Calu3 (cell line): Measurements from ENCODE around the gene OTOA. TPM values are rescaled to one million over a fixed set of nuclear protein-coding genes. Genes with fewer than 3 reads are reported as not detected.
A peak's percentile ranks its signal among the peaks of the same experiment; 100 is the strongest.
"Not testable (repeated sequence)": the region's sequence is repeated elsewhere in the genome, so short reads cannot be mapped to it uniquely, and the experiment has no call there.

Experiments used
- BruUV-seq: library from RNA; stranded (reverse); fragments of 400-500 nt; replicated peaks from 2 replicates; lab custom pipeline; 2021; lab: Mats Ljungman, UMichigan
- CTCF ChIA-PET: fragments of 300-600 bp; sonication (Branson Sonifier 250); formaldehyde crosslinking; loops from one replicate; lab custom pipeline; 2022; ENCODE audit warnings: antibody characterized with exemption; lab: Charles Lee
- DNase-seq: peaks from one replicate; pipeline ENCODE4 v3.0.0; 2022
- H3K27ac Mint-ChIP-seq: one replicate; pipeline ENCODE4 v1.8.0; 2022; ENCODE audit warnings: mixed read lengths; ENCODE audit not compliant: unreplicated experiment
- H3K27me3 Mint-ChIP-seq: one replicate; pipeline ENCODE4 v1.8.0; 2022; ENCODE audit warnings: mixed read lengths; ENCODE audit not compliant: unreplicated experiment
- H3K36me3 Mint-ChIP-seq: one replicate; pipeline ENCODE4 v1.8.0; 2022; ENCODE audit warnings: mild to moderate bottlenecking, moderate library complexity, mixed read lengths; ENCODE audit not compliant: insufficient read depth, unreplicated experiment
- H3K4me1 Mint-ChIP-seq: one replicate; pipeline ENCODE4 v1.8.0; 2022; ENCODE audit warnings: mild to moderate bottlenecking, low read depth, mixed read lengths; ENCODE audit not compliant: unreplicated experiment
- H3K4me3 Mint-ChIP-seq: one replicate; pipeline ENCODE4 v1.8.0; 2022; ENCODE audit warnings: mild to moderate bottlenecking, low read depth, moderate library complexity, mixed read lengths; ENCODE audit not compliant: unreplicated experiment
- H3K9me3 Mint-ChIP-seq: one replicate; pipeline ENCODE4 v1.8.0; 2022; ENCODE audit warnings: low read depth, mixed read lengths; ENCODE audit not compliant: unreplicated experiment
- intact Hi-C: fragments of 100-400 bp; cut with micrococcal nuclease; formaldehyde crosslinking; loops from one replicate; pipeline ENCODE4 v1.10.0; 2022; ENCODE audit not compliant: unreplicated experiment
- total RNA-seq: library from RNA; stranded (reverse); gene quantifications from 2 replicates; pipeline ENCODE4 v1.2.3, GENCODE V29; 2022

OTOA gene
- total RNA-seq, 1 experiment from 2014 or later, result 0.40 TPM

DNA sequence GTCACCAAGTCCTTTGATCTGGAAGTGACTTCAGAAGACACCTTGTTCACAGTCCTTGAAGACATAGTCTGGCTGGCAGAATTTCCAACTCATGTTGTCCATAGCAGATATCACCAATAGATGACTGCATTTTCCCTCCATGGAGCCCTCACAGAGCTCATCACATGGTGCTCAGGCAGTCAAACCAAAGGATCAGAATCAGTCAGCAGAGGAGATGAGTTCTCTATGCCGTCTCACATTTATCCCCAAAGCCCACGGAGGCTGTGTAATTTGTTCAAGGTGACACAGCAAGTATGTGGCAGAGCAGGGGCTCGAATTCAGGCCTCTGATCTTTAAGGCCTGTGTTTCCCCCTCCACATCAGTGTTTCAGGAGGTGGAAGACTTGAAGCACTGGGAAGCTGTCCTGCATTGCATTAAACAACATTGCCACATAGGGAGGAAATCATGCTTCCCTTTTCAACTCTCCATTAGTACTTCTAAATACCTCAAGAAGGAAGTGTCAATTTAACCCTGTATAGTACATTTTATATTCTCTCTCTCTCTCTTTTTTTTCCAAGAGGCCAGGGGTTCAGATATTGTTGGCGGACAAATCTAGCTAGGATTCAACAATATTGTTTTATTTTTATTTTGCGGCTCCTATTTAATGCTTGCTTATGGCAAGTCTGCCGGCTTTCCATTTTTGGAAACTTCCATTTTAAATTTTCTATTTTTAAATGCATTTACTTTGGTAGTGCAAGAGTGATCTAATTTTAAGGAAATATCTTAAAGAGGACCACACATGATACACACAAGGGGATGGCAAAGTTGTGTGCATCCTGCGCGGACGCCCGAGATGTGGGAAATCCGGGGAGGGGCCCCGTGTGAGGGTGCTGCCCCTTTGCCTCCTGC lies 92.7 kb downstream of the OTOA start:
- BruUV-seq, H3K27me3 Mint-ChIP-seq, CTCF ChIA-PET, H3K9me3 Mint-ChIP-seq, H3K27ac Mint-ChIP-seq, intact Hi-C loops, H3K36me3 Mint-ChIP-seq, H3K4me3 Mint-ChIP-seq, H3K4me1 Mint-ChIP-seq, DNase-seq: not testable (repeated sequence)

DNA sequence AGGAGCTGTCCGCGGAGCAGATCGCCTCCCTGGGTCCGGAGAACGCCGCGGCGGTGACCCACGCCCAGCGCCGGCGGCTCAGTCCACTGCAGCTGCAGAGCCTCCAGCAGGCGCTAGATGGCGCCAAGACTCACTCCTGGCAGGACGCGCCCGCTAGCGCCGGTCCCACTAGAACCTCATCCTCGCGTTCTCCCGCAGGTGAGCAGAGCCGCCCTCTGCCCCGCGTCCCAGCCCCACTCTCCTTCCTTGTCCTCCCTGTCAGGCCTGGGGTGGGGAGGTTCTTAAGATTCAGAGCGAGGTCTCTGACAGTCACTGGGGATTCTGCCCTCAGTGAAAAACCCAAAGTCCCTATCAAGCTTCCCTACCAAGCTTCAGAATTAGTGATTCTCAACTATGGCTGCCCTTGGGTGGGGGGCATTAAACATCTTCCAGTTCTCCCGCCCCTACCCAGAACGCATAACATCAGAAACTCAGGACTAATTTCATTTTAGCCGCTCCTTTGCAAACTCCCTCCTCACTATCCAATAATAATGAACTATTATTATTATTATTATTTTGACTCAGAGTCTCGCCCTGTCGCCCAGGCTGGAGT lies 93.4 kb downstream of the OTOA start:
- DNase-seq, H3K36me3 Mint-ChIP-seq, H3K4me1 Mint-ChIP-seq, intact Hi-C loops, BruUV-seq, CTCF ChIA-PET, H3K9me3 Mint-ChIP-seq, H3K27me3 Mint-ChIP-seq, H3K27ac Mint-ChIP-seq, H3K4me3 Mint-ChIP-seq: not testable (repeated sequence)

DNA sequence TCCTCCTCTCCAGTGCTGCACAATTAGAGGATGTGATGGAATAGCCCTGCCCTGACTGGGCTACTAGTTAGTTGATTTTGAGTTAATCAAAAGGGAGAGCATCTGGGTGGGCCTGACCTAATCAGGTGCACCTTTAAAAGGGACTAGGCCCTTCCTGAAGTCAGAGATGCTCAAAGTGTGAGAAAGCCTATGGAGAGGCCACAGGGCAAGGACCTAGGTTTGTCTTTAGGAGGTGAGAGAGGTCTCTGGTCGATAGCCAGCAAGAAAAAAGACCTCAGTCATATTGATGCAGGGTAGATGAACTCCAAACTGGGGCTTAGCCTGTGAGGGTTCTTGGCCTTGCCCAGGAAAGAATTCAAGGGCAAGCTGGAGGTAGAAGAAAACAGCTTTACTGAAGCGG lies 104.5 kb downstream of the OTOA start:
- H3K27ac Mint-ChIP-seq, H3K9me3 Mint-ChIP-seq, CTCF ChIA-PET, H3K27me3 Mint-ChIP-seq, H3K4me3 Mint-ChIP-seq, DNase-seq, intact Hi-C loops: not testable (repeated sequence)
- H3K36me3 Mint-ChIP-seq, result peaks cover 20% of the 10 kb centered on the region
- BruUV-seq, result TSS peak; percentile 83
- H3K4me1 Mint-ChIP-seq, result peaks cover 12% of the 10 kb centered on the region

DNA sequence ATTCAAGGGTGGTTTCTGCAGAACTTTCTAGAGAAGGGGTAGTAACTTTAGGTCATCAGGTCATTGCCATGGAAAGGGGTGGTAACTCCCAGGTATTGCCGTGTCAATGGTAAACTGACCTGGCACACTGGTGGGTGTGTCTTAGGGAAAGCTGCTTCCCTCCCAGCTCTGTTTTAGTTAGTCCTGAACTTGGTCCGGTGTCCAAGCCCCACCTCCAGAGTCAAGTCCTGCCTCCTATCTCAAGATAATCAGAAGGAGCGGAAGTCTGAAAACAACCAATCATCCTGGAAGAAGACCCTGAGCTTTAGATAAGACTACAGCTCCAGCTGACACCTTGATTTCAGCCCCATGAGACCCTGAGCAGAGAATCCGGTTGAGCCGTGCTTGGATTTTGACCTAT lies 105.0 kb downstream of the OTOA start:
- not testable (repeated sequence) for BruUV-seq
- peaks cover 11% of the 10 kb centered on the region for H3K4me1 Mint-ChIP-seq

DNA sequence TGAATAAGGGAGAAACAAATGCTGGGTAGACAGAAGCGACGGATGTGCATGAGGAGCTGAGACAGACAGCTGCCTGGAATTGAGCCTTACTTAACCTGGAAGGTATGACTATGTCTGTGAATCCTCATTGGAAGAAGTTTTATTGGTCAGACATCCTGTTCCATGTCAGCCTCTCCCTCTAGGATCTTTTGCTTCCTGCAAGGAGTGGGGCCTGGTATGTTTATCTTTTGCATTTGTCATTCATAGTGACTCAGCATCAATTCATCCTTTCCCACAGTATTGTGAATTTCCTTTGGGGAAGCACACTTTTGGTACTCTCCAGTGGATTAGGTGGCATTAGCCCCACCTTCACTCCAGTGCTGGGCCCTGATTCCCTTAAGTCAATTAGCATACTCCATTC lies 105.5 kb downstream of the OTOA start:
- BruUV-seq, result TSS peak; percentile 60
- DNase-seq, result peak; percentile 38
- peak overlapping the region; percentile 90 for H3K27ac Mint-ChIP-seq
- H3K4me3 Mint-ChIP-seq, result peak overlapping the region; percentile 47
- intact Hi-C loops, H3K9me3 Mint-ChIP-seq, H3K27me3 Mint-ChIP-seq, CTCF ChIA-PET: not testable (repeated sequence)
- peaks cover 11% of the 10 kb centered on the region for H3K4me1 Mint-ChIP-seq
- H3K36me3 Mint-ChIP-seq, result peaks cover 20% of the 10 kb centered on the region

More for the DNA sequence above, 105.0 kb downstream of the OTOA start:
- H3K27me3 Mint-ChIP-seq, intact Hi-C loops, CTCF ChIA-PET, H3K9me3 Mint-ChIP-seq, DNase-seq: not testable (repeated sequence)
- Mint-ChIP-seq H3K4me3 (peak overlapping the region; percentile 47), H3K36me3 (peaks cover 20% of the 10 kb centered on the region), H3K27ac (peak overlapping the region; percentile 90)

DNA sequence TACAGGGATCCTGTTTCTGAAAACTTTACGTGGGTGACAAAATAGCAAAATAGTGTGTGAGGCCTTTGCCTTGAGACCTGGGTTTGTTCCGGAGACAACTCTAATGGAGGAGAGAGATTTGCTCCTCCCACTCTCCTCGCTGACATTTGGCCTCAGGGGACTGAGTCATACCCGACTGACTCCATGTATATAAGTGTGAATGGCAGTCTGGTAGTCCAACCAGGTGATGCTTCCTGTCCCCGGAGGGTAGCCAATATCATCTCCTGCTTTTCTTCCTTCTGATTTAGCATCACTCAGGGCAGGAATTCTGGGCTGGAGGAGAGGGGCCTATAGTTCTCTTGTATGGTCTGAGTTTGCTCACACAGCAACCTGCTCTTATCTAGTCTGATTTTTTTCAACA lies 106.8 kb downstream of the OTOA start:
- peaks cover 20% of the 10 kb centered on the region for H3K36me3 Mint-ChIP-seq
- DNase-seq, BruUV-seq, H3K9me3 Mint-ChIP-seq, H3K27ac Mint-ChIP-seq, H3K27me3 Mint-ChIP-seq, CTCF ChIA-PET, H3K4me3 Mint-ChIP-seq, intact Hi-C loops: not testable (repeated sequence)
- peaks cover 11% of the 10 kb centered on the region for H3K4me1 Mint-ChIP-seq

DNA sequence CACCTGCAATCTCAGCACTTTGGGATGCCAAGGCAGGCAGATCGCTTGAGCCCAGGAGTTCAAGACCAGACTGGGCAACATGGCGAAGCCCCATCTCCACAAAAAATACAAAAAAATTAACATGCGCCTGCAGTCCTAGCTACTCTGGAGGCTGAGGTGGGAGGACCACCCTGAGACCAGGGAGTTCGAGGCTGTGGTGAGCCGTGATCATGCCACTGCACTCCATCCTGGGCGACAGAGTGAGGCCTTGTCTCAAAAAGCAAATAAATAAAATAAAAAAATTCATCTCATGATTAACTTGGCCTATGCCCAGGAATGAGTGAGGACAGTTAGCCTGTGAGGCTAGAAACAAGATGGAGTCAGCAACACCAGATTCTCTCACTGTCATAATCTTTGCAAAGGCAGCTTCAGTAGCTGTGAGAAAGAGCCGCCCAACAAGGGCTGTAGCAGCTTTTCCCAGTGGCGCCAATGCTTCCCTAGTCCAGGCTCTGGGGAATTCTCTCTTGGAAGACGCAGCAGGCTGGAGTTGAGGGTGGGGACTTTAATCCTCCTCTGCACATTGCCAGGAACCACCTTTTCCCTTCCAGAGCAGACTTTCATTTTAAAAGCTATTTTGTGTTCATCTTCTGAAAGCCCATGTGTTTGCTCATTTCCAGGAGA lies 108.9 kb downstream of the OTOA start:
- H3K4me1 Mint-ChIP-seq, H3K9me3 Mint-ChIP-seq, CTCF ChIA-PET, intact Hi-C loops, DNase-seq, H3K27ac Mint-ChIP-seq, BruUV-seq, H3K27me3 Mint-ChIP-seq, H3K4me3 Mint-ChIP-seq: not testable (repeated sequence)
- H3K36me3 Mint-ChIP-seq, result peaks cover 20% of the 10 kb centered on the region

DNA sequence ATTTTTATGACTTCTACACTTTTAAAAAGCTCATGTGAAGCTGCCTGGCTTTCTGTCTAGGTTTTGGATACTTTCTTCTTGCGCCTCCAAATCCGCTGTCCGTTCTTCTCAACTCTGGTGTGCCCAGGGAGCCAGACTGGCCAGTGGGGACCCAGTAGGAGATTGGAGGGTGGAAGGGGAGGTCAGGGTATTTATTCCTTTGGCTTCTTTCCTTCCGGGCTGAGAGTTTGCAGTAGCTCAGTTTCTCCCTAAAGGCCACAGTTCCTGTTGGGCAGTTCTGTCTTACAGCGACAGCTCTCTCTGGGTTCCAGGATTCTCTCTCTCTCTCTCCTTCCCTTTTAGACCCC lies 109.4 kb downstream of the OTOA start:
- H3K27ac Mint-ChIP-seq, intact Hi-C loops, DNase-seq: not testable (repeated sequence)

DNA sequence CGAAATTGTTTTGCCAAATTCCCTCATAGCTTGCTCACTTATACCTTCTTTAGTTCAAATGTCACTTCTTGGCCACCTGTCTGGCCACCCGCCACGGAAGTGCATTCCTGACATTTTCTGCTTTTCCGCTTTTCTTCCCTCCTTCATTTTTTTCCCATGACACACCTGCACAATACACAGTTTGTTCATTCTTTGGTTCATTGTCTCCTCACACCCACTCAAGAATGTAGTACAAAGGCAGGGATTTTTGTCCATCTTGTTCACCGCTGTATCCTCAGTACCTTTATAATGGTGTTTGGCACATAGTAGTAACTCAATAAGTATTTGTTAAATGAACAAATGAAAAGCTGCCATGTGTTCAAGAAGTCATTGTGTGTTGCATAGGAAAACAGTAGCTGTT lies 116.8 kb downstream of the OTOA start:
- BruUV-seq, H3K36me3 Mint-ChIP-seq, CTCF ChIA-PET, H3K27me3 Mint-ChIP-seq, intact Hi-C loops, H3K9me3 Mint-ChIP-seq, DNase-seq, H3K4me1 Mint-ChIP-seq, H3K4me3 Mint-ChIP-seq, H3K27ac Mint-ChIP-seq: not testable (repeated sequence)

More for the DNA sequence above, 109.4 kb downstream of the OTOA start:
- H3K27me3 Mint-ChIP-seq, BruUV-seq, H3K9me3 Mint-ChIP-seq, H3K4me3 Mint-ChIP-seq, H3K4me1 Mint-ChIP-seq, CTCF ChIA-PET: not testable (repeated sequence)
- H3K36me3 Mint-ChIP-seq, result peaks cover 20% of the 10 kb centered on the region
